Glutamatergic neuron (in vitro differentiated cells): ENCODE results near the gene ZFP28. TPM values are rescaled to one million over a fixed set of nuclear protein-coding genes. Genes with fewer than 3 reads are reported as not detected.

Experiments
- DNase-seq: peaks from one replicate; pipeline ENCODE4 v3.0.0; 2022
- H3K27ac Mint-ChIP-seq: one replicate; pipeline ENCODE4 v1.8.0; 2020; ENCODE audit warnings: mild to moderate bottlenecking, mixed read lengths, inconsistent platforms; ENCODE audit not compliant: unreplicated experiment
- H3K27me3 Mint-ChIP-seq: one replicate; pipeline ENCODE4 v1.8.0; 2020; ENCODE audit warnings: mild to moderate bottlenecking, moderate library complexity, mixed read lengths, inconsistent platforms; ENCODE audit not compliant: unreplicated experiment
- H3K36me3 Mint-ChIP-seq: one replicate; pipeline ENCODE4 v1.8.0; 2020; ENCODE audit warnings: mild to moderate bottlenecking, mixed read lengths, inconsistent platforms; ENCODE audit not compliant: unreplicated experiment
- H3K4me1 Mint-ChIP-seq: one replicate; pipeline ENCODE4 v1.8.0; 2020; ENCODE audit warnings: mild to moderate bottlenecking, low read depth, mixed read lengths, inconsistent platforms; ENCODE audit not compliant: unreplicated experiment
- H3K4me3 Mint-ChIP-seq: one replicate; pipeline ENCODE4 v1.8.0; 2020; ENCODE audit warnings: mild to moderate bottlenecking, mixed read lengths, inconsistent platforms; ENCODE audit not compliant: unreplicated experiment
- H3K9me3 Mint-ChIP-seq: one replicate; pipeline ENCODE4 v1.8.0; 2020; ENCODE audit warnings: mild to moderate bottlenecking, moderate library complexity, mixed read lengths, inconsistent platforms; ENCODE audit not compliant: unreplicated experiment
- CTCF ChIP-seq: fragments of 200-600 bp; sonication (generic); IDR thresholded peaks from one replicate; pipeline ENCODE4 v1.5.0; 2021; ENCODE audit not compliant: partially characterized antibody, unreplicated experiment
- total RNA-seq: library from RNA; stranded (reverse); fragmentation: NEBNext Ultra II Directional; extraction: Animal tissue kit (Norgen Biotek cat#: 25700); gene quantifications from one replicate; pipeline ENCODE4 v1.2.1, GENCODE V29; 2021; ENCODE audit not compliant: unreplicated experiment

Gene ZFP28
- total RNA-seq, 1 donor from 2014 or later, result 25.9 TPM

GRCh38 chr19:56572589-56572988 lies 33.8 kb downstream of the ZFP28 start:
- no peak for TF ChIP-seq CTCF
- peaks cover 2% of the 10 kb centered on the region for H3K27me3 Mint-ChIP-seq
- H3K27ac Mint-ChIP-seq, result no peak overlapping the region
- no peaks in the 10 kb centered on the region for H3K4me1 Mint-ChIP-seq
- DNase-seq, result no peak
- peaks cover 75% of the 10 kb centered on the region for H3K36me3 Mint-ChIP-seq
- peaks cover 27% of the 10 kb centered on the region for H3K9me3 Mint-ChIP-seq
- no peak overlapping the region for H3K4me3 Mint-ChIP-seq

- H3K9me3 Mint-ChIP-seq, result peaks cover 34% of the 10 kb centered on the region
- H3K27ac Mint-ChIP-seq, result no peak overlapping the region
- DNase-seq, result no peak
- H3K36me3 Mint-ChIP-seq, result peaks cover 88% of the 10 kb centered on the region
- TF ChIP-seq CTCF, result no peak
- no peak overlapping the region for H3K4me3 Mint-ChIP-seq
- peaks cover 2% of the 10 kb centered on the region for H3K27me3 Mint-ChIP-seq
- H3K4me1 Mint-ChIP-seq, result no peaks in the 10 kb centered on the region
Observed at GRCh38 chr19:56573914-56574313, 35.2 kb downstream of the ZFP28 start.

GRCh38 chr19:56577719-56578602 lies 39.2 kb downstream of the ZFP28 start:
- Mint-ChIP-seq H3K27me3 (no peaks in the 10 kb centered on the region), H3K27ac (no peak overlapping the region), H3K4me3 (no peak overlapping the region), H3K9me3 (peaks cover 28% of the 10 kb centered on the region), H3K4me1 (no peaks in the 10 kb centered on the region), H3K36me3 (peaks cover 79% of the 10 kb centered on the region)
- no peak for TF ChIP-seq CTCF
- no peak for DNase-seq

- DNase-seq, result no peak
- peaks cover 8% of the 10 kb centered on the region for H3K4me1 Mint-ChIP-seq
- peaks cover 8% of the 10 kb centered on the region for H3K27me3 Mint-ChIP-seq
- H3K36me3 Mint-ChIP-seq, result peaks cover 23% of the 10 kb centered on the region
- H3K9me3 Mint-ChIP-seq, result peaks cover 9% of the 10 kb centered on the region
- H3K27ac Mint-ChIP-seq, result peak overlapping the region; percentile 34
- no peak for TF ChIP-seq CTCF
- H3K4me3 Mint-ChIP-seq, result peak overlapping the region; percentile 55
Observed at GRCh38 chr19:56594446-56594782, 55.7 kb downstream of the ZFP28 start.

- Mint-ChIP-seq H3K4me3 (peak within 1 kb of the TSS; percentile 100), H3K27me3 (peaks cover 8% of the 10 kb centered on the region), H3K9me3 (peaks cover 9% of the 10 kb centered on the region), H3K4me1 (peaks cover 8% of the 10 kb centered on the region), H3K27ac (peak within 1 kb of the TSS; percentile 98), H3K36me3 (peaks cover 23% of the 10 kb centered on the region)
- DNase-seq, result peak; percentile 98
- no peak for TF ChIP-seq CTCF
Observed at GRCh38 chr19:56594783-56595547, 56.2 kb downstream of the ZFP28 start, which contains the start of gene ZNF71. TSS of gene ZNF71 (plus strand) at chr19:56595302. CDS start at chr19:56601559, 6,257 bp downstream.
